ENCODE measurements around the gene ZG16.

Gene ZG16

DNA sequence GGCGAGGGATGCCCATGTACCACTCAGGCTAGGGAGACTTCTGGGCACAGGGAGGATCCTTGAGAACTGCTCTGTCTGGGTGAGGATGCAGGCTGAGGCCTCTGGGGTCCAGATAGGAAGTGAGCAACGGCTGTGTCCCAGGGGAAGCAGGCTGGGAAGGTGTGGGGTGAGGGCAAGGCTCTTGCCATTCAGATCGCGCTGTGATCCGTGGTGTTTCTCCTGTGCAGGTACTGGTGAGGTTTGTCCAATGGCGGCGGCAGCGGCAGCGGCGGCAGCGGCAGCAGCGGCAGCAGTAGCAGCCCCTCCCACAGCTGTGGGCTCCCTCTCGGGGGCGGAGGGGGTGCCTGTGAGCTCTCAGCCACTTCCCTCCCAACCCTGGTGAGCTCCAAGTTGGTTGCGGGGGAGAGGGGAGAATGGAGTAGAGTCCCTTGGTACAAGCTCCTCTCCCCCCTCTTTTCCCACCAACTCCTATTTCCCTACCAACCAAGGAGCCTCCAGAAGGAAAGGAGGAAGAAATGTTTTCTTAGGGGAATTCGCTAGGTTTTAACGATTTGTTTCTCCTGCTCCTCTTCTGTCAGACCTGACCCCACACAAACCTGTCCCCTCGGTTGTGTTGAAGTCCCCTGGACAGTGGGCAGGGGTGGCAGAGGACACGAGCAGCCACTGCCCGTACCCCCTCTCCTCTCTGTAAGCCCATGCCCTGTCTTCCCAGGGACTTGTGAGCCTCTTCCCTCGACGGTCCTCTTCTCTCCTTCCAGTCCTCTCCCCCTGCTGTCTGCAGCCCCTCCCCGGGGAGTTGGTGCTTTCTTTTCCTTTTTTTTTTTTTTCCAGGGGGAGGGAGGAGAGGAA lies 32.0 kb downstream of the ZG16 start:
- Histone ChIP-seq H3K27me3 (ENCODE audit: control insufficient read depth, insufficient read depth, low read length, poor library complexity, severe bottlenecking) (no peaks in the 10 kb centered on the region), H3K4me1 (ENCODE audit: control insufficient read depth, insufficient read depth, low read length) (peaks cover 43% of the 10 kb centered on the region), H3K36me3 (ENCODE audit: control insufficient read depth, insufficient read depth, low read length) (peaks cover 6% of the 10 kb centered on the region), H3K9me3 (ENCODE audit: control insufficient read depth, low read length) (no peaks in the 10 kb centered on the region), H3K4me3 (ENCODE audit: insufficient read depth, low read depth, low read length) (peak overlapping the region; percentile 20), H3K27ac (ENCODE audit: insufficient read depth, low read depth, low read length, poor library complexity, severe bottlenecking) (peak overlapping the region; percentile 96)
- 51 to 54% methylated on average over 22 to 23 of the region's 23 CpGs for WGBS, 2 experiments

DNA sequence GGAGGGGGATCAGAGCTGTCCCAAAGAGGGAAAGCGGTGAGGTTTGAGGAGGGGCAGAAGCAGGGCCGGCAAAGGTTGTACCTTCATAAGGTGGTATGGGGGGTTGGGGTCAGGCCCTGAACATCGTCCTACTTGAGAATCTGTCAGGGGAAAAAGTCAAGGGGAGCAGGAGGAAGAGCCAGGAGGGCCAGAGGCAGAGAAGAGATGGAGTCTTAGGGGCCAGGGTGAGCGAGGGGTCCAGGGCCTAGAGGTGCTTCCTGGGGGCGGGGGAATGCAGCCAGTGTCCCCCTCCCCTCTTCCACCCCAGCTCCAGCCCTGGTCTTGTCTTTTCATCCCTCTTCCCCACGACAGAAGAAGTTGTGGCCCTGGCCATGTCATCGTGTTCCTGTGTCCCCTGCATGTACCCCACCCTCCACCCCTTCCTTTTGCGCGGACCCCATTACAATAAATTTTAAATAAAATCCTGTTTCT lies 32.7 kb downstream of the ZG16 start:
- H3K36me3 ChIP-seq (ENCODE audit: control insufficient read depth, insufficient read depth, low read length) = peaks cover 6% of the 10 kb centered on the region
- 8 to 10% methylated on average over 9 of the region's 9 CpGs for WGBS, 2 experiments
- H3K27ac ChIP-seq (ENCODE audit: insufficient read depth, low read depth, low read length, poor library complexity, severe bottlenecking) = peak overlapping the region; percentile 96
- peaks cover 43% of the 10 kb centered on the region for H3K4me1 ChIP-seq (ENCODE audit: control insufficient read depth, insufficient read depth, low read length)
- peak overlapping the region; percentile 90 for H3K4me3 ChIP-seq (ENCODE audit: insufficient read depth, low read depth, low read length)
- no peaks in the 10 kb centered on the region for H3K27me3 ChIP-seq (ENCODE audit: control insufficient read depth, insufficient read depth, low read length, poor library complexity, severe bottlenecking)
- H3K9me3 ChIP-seq (ENCODE audit: control insufficient read depth, low read length) = no peaks in the 10 kb centered on the region

DNA sequence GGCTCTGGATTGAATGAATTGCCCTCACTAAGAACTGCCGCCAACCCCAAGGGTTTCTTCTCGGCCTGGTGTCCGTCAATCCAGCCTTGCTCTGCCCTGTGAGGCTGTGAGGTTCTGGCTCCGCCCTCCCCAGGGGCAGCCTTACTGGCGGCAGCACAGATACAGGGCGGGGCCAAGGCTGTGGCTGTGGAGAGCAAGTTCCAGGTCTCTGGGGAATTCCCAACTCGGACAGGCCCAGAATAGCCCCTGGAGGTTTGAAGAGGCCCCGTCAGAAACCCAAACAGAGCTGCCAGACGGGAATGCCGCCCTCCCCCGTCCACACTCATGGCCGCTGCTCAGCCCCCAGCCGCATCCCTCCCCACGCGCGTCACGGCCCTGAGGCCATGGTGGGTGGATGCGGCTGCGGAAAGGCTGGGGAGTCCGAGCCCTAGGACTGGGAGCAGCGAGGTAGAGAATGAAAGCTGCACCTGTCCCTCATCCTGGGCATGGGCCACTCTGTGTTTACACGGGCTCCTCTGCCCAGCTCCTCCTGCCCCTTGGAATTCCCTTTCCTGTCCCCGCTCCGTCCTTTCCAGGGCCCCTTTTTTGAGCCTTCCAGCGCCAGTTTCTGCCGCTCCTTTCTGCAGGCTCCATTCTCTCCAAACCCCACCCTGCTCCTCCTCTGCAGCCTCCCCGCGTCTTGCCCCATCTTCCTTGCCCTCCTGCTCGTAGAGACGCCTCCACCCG lies 33.3 kb downstream of the ZG16 start:
- Histone ChIP-seq H3K9me3 (ENCODE audit: control insufficient read depth, low read length) (no peaks in the 10 kb centered on the region), H3K27me3 (ENCODE audit: control insufficient read depth, insufficient read depth, low read length, poor library complexity, severe bottlenecking) (no peaks in the 10 kb centered on the region), H3K4me1 (ENCODE audit: control insufficient read depth, insufficient read depth, low read length) (peaks cover 43% of the 10 kb centered on the region), H3K4me3 (ENCODE audit: insufficient read depth, low read depth, low read length) (peak overlapping the region; percentile 90), H3K36me3 (ENCODE audit: control insufficient read depth, insufficient read depth, low read length) (peaks cover 6% of the 10 kb centered on the region), H3K27ac (ENCODE audit: insufficient read depth, low read depth, low read length, poor library complexity, severe bottlenecking) (peak overlapping the region; percentile 96)
- 0% methylated on average over 31 of the region's 31 CpGs for WGBS, 2 experiments

DNA sequence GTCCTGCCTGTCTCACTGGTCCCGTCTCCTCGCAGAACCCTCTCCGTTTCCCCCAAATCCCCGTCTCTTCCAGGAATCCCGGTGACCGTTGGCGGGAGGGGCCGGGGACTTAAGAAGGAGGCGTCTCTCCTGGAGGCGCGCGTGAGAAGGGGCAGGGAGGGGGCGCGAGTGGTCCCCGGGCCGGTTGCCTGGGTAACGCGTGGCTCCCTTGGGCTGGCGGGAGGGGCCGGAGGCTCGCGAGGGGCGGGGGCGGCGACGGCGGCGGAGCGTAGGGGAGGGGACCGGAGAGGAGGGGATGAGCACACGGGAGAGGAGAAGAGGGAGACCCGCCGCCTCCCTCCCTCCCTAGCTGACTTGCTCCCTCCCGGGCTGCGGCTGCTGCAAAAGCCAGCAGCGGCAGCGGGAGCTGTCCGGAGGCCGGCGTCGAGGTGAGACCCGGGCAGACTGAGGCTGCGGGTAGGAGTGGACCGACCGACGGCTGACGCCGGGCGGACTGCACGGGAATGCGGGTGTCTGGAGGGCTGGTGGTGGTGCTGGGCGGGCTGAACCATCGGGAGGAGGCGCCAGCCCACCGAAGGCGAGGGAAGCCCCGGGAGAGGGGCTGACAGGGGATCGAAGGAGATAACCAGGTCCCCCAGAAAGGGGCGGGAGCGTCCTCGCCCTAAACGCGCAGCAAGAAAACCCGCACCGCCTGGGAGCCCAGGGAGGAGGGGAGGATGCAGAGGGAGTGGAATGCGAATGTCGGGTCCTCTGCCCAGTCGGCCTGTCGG lies 34.0 kb downstream of the ZG16 start, which contains the start of gene PRRT2:
Gene PRRT2 (plus strand): TSS at position 298 of the 770 bp plus-strand sequence. CDS start 862 bp downstream, outside the sequence.
- Histone ChIP-seq H3K36me3 (ENCODE audit: control insufficient read depth, insufficient read depth, low read length) (peaks cover 6% of the 10 kb centered on the region), H3K9me3 (ENCODE audit: control insufficient read depth, low read length) (no peaks in the 10 kb centered on the region), H3K4me1 (ENCODE audit: control insufficient read depth, insufficient read depth, low read length) (peaks cover 47% of the 10 kb centered on the region), H3K4me3 (ENCODE audit: insufficient read depth, low read depth, low read length) (peak within 1 kb of the TSS; percentile 90), H3K27ac (ENCODE audit: insufficient read depth, low read depth, low read length, poor library complexity, severe bottlenecking) (peak within 1 kb of the TSS; percentile 96), H3K27me3 (ENCODE audit: control insufficient read depth, insufficient read depth, low read length, poor library complexity, severe bottlenecking) (no peaks in the 10 kb centered on the region)
- 0 to 1% methylated on average over 69 of the region's 69 CpGs for WGBS, 2 experiments

DNA sequence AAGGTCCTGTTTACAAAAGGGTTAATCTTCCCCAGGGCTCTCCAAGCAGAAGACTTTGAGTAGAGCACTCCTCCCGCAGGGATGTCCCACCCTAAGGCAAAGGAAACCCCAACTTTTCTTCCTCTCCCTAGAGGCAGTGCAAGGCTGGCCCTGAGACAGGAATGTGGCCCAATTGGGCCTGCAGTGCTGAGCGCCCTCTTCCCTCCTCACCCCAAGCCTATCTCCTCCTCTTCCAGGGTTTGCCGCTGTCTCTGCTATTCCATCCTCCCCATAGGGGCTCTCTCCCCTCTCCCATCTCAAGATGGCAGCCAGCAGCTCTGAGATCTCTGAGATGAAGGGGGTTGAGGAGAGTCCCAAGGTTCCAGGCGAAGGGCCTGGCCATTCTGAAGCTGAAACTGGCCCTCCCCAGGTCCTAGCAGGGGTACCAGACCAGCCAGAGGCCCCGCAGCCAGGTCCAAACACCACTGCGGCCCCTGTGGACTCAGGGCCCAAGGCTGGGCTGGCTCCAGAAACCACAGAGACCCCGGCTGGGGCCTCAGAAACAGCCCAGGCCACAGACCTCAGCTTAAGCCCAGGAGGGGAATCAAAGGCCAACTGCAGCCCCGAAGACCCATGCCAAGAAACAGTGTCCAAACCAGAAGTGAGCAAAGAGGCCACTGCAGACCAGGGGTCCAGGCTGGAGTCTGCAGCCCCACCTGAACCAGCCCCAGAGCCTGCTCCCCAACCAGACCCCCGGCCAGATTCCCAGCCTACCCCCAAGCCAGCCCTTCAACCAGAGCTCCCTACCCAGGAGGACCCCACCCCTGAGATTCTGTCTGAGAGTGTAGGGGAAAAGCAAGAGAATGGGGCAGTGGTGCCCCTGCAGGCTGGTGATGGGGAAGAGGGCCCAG lies 34.9 kb downstream of the ZG16 start:
- H3K27ac ChIP-seq (ENCODE audit: insufficient read depth, low read depth, low read length, poor library complexity, severe bottlenecking) = no peak overlapping the region
- no peaks in the 10 kb centered on the region for H3K9me3 ChIP-seq (ENCODE audit: control insufficient read depth, low read length)
- H3K36me3 ChIP-seq (ENCODE audit: control insufficient read depth, insufficient read depth, low read length) = peaks cover 9% of the 10 kb centered on the region
- H3K4me3 ChIP-seq (ENCODE audit: insufficient read depth, low read depth, low read length) = peak overlapping the region; percentile 90
- H3K4me1 ChIP-seq (ENCODE audit: control insufficient read depth, insufficient read depth, low read length) = peaks cover 52% of the 10 kb centered on the region
- WGBS, 2 experiments = 55 to 56% methylated on average over 8 to 9 of the region's 9 CpGs
- no peaks in the 10 kb centered on the region for H3K27me3 ChIP-seq (ENCODE audit: control insufficient read depth, insufficient read depth, low read length, poor library complexity, severe bottlenecking)

DNA sequence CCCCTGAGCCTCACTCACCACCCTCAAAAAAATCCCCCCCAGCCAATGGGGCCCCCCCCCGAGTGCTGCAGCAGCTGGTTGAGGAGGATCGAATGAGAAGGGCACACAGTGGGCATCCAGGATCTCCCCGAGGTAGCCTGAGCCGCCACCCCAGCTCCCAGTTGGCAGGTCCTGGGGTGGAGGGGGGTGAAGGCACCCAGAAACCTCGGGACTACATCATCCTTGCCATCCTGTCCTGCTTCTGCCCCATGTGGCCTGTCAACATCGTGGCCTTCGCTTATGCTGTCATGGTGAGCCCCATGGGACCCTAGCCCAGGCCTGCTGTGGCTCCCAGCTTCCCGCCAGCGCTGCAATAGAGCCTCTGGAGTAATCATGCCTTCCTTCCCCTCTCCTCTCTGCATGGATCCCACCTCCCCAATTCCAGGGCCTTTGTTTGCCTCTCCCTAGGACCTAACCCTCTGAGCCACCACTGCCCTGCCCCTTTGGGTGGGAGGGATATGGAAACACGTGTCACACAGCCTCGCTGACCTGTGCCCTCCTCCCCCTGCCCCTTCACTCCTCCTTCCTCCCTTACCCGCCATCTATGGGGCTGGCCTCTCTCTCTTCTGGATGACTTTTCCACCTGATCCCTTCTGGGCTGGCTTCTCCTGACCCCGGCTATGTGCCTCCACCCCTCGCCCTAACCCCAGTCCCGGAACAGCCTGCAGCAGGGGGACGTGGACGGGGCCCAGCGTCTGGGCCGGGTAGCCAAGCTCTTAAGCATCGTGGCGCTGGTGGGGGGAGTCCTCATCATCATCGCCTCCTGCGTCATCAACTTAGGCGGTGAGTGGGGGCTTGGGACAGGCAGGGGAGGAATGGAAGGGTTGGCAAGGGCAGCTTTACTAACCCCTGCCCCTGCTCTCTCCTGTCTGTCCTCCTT lies 35.8 kb downstream of the ZG16 start:
- Histone ChIP-seq H3K9me3 (ENCODE audit: control insufficient read depth, low read length) (no peaks in the 10 kb centered on the region), H3K27ac (ENCODE audit: insufficient read depth, low read depth, low read length, poor library complexity, severe bottlenecking) (peak overlapping the region; percentile 36), H3K4me1 (ENCODE audit: control insufficient read depth, insufficient read depth, low read length) (peaks cover 44% of the 10 kb centered on the region), H3K27me3 (ENCODE audit: control insufficient read depth, insufficient read depth, low read length, poor library complexity, severe bottlenecking) (no peaks in the 10 kb centered on the region), H3K4me3 (ENCODE audit: insufficient read depth, low read depth, low read length) (peak overlapping the region; percentile 90), H3K36me3 (ENCODE audit: control insufficient read depth, insufficient read depth, low read length) (peaks cover 9% of the 10 kb centered on the region)
- 40 to 42% methylated on average over 24 of the region's 24 CpGs for WGBS, 2 experiments

DNA sequence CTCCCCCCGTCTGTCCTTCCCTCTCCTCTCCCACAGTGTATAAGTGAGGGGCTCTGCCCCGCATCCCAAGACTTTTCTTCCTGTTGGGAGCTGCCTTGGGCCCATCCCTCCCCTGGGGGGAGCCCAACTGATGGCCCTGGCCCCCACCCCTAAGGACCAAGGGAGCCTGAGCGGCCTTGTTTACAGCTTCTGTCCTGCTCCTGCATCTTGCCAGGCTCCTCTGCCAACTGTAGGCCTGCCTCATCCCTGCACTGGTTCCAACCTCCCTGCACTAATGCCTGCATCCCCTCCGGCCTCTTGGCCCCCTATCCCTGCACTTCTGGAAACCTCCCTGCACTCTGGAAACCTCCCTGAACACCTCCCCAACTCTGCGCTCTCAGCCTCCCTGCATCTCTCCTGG lies 36.5 kb downstream of the ZG16 start:
- Histone ChIP-seq H3K36me3 (ENCODE audit: control insufficient read depth, insufficient read depth, low read length) (peaks cover 15% of the 10 kb centered on the region), H3K9me3 (ENCODE audit: control insufficient read depth, low read length) (no peaks in the 10 kb centered on the region), H3K4me3 (ENCODE audit: insufficient read depth, low read depth, low read length) (peak overlapping the region; percentile 90), H3K27me3 (ENCODE audit: control insufficient read depth, insufficient read depth, low read length, poor library complexity, severe bottlenecking) (no peaks in the 10 kb centered on the region), H3K4me1 (ENCODE audit: control insufficient read depth, insufficient read depth, low read length) (peaks cover 37% of the 10 kb centered on the region), H3K27ac (ENCODE audit: insufficient read depth, low read depth, low read length, poor library complexity, severe bottlenecking) (peak overlapping the region; percentile 44)
- 32 to 47% methylated on average over 5 of the region's 5 CpGs for WGBS, 2 experiments

DNA sequence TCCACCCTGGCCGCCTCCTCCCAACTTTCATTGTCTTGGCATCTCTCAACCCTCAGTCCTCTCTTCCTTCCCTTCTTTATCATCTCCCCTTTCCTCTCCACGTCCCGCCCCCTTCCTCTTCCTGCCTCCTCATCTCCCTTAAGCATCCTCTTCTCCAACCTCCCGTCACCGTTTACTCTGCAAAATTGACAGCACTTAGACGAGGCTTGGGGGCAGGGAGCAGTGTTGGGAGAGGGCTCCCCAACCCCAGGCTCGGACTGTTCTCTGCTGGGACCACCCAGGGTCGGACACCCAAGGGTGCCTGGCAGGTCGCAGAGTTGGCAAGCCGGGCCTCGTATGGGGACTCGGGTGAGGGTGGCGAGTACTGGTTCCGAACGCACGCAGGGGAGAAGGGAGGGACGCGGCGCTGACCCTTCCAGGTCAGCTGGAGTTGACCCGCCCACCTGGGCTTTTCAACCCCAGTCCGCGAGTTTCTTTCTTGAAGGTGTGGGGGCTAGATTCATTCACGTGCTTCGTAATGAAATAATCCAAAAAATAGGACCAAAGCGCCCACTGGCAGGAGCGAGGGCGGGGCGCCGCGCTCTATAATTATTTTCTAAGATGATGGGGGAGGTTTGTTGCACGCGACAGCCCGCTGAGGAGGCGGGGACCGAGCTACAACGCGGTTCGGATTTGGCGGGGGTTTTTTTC lies 37.1 kb downstream of the ZG16 start:
- Histone ChIP-seq H3K4me1 (ENCODE audit: control insufficient read depth, insufficient read depth, low read length) (peaks cover 32% of the 10 kb centered on the region), H3K27me3 (ENCODE audit: control insufficient read depth, insufficient read depth, low read length, poor library complexity, severe bottlenecking) (no peaks in the 10 kb centered on the region), H3K36me3 (ENCODE audit: control insufficient read depth, insufficient read depth, low read length) (peaks cover 20% of the 10 kb centered on the region), H3K9me3 (ENCODE audit: control insufficient read depth, low read length) (no peaks in the 10 kb centered on the region), H3K4me3 (ENCODE audit: insufficient read depth, low read depth, low read length) (peak overlapping the region; percentile 90), H3K27ac (ENCODE audit: insufficient read depth, low read depth, low read length, poor library complexity, severe bottlenecking) (peak overlapping the region; percentile 82)
- 3 to 4% methylated on average over 33 to 34 of the region's 39 CpGs for WGBS, 2 experiments
